KMS-11 (cell line): Measurements from ENCODE around the gene ARL10.

Source experiments
- H2AFZ ChIP-seq: fragments of 200-600 bp; sonication (generic); 2 replicates; pipeline ENCODE4 v1.6.1; 2016; ENCODE audit warnings: antibody characterized with exemption, mixed run types, low read depth
- H3K27ac ChIP-seq: fragments of 200-600 bp; sonication (generic); 2 replicates; pipeline ENCODE4 v1.6.1; 2016; ENCODE audit warnings: mild to moderate bottlenecking, mixed run types
- H3K27me3 ChIP-seq: fragments of 200-600 bp; sonication (generic); 2 replicates; pipeline ENCODE4 v1.6.1; 2017; ENCODE audit warnings: mild to moderate bottlenecking, low read depth, mixed run types, moderate library complexity; ENCODE audit not compliant: insufficient read depth
- H3K36me3 ChIP-seq: fragments of 200-600 bp; sonication (generic); 2 replicates; pipeline ENCODE4 v1.6.1; 2017; ENCODE audit warnings: mild to moderate bottlenecking, mixed run types; ENCODE audit not compliant: insufficient read depth
- H3K4me1 ChIP-seq: fragments of 200-600 bp; sonication (generic); 2 replicates; pipeline ENCODE4 v1.6.1; 2016; ENCODE audit warnings: mild to moderate bottlenecking, low read depth, mixed run types; ENCODE audit not compliant: poor library complexity, severe bottlenecking
- H3K4me2 ChIP-seq: fragments of 200-600 bp; sonication (generic); 2 replicates; pipeline ENCODE4 v1.7.0; 2016; ENCODE audit warnings: mild to moderate bottlenecking, mixed run types
- H3K4me3 ChIP-seq: fragments of 200-600 bp; sonication (generic); IDR thresholded peaks from 2 replicates; pipeline ENCODE4 v1.6.1; 2017; ENCODE audit warnings: low read depth, low read length, mixed read lengths; ENCODE audit not compliant: insufficient read depth
- H3K79me2 ChIP-seq: fragments of 200-600 bp; sonication (generic); 2 replicates; pipeline ENCODE4 v1.6.1; 2016; ENCODE audit warnings: low read depth, mixed run types; ENCODE audit not compliant: insufficient read depth
- H3K9ac ChIP-seq: fragments of 200-600 bp; sonication (generic); 2 replicates; pipeline ENCODE4 v1.6.1; 2016; ENCODE audit warnings: mild to moderate bottlenecking, mixed run types
- H4K20me1 ChIP-seq: fragments of 200-600 bp; sonication (generic); 2 replicates; pipeline ENCODE4 v1.6.1; 2016; ENCODE audit warnings: mild to moderate bottlenecking, mixed run types; ENCODE audit not compliant: insufficient read depth
- TF ChIP-seq, protein P1 (sequence below): fragments of 200-600 bp; sonication (generic); conservative IDR thresholded peaks from 2 replicates; pipeline ENCODE4 v1.6.1; 2017; ENCODE audit warnings: low read depth, mild to moderate bottlenecking, antibody characterized with exemption, low read length, moderate library complexity, mixed read lengths

The ARL10 gene

GRCh38 chr5:176410486-176411180, 45.3 kb downstream of the ARL10 start:
- TF ChIP-seq, protein P1, sequence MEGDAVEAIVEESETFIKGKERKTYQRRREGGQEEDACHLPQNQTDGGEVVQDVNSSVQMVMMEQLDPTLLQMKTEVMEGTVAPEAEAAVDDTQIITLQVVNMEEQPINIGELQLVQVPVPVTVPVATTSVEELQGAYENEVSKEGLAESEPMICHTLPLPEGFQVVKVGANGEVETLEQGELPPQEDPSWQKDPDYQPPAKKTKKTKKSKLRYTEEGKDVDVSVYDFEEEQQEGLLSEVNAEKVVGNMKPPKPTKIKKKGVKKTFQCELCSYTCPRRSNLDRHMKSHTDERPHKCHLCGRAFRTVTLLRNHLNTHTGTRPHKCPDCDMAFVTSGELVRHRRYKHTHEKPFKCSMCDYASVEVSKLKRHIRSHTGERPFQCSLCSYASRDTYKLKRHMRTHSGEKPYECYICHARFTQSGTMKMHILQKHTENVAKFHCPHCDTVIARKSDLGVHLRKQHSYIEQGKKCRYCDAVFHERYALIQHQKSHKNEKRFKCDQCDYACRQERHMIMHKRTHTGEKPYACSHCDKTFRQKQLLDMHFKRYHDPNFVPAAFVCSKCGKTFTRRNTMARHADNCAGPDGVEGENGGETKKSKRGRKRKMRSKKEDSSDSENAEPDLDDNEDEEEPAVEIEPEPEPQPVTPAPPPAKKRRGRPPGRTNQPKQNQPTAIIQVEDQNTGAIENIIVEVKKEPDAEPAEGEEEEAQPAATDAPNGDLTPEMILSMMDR = no peak
- H3K36me3 ChIP-seq = no peaks in the 10 kb centered on the region

GRCh38 chr5:176412517-176413254, 47.4 kb downstream of the ARL10 start:
- H3K36me3 ChIP-seq = no peaks in the 10 kb centered on the region
- no peaks in the 10 kb centered on the region for H3K27me3 ChIP-seq
- peaks cover 47% of the 10 kb centered on the region for H3K4me1 ChIP-seq
- H3K4me2 ChIP-seq = no peak overlapping the region
- no peak overlapping the region for H3K9ac ChIP-seq
- no peak overlapping the region for H3K27ac ChIP-seq
- no peak overlapping the region for H3K4me3 ChIP-seq
- no peak overlapping the region for H2AFZ ChIP-seq
- H3K79me2 ChIP-seq = peaks cover 18% of the 10 kb centered on the region
- TF ChIP-seq, protein P1 = no peak
- H4K20me1 ChIP-seq = no peaks in the 10 kb centered on the region

More at GRCh38 chr5:176410486-176411180, 45.3 kb downstream of the ARL10 start:
- peaks cover 13% of the 10 kb centered on the region for H3K79me2 ChIP-seq
- no peak overlapping the region for H2AFZ ChIP-seq
- H3K4me2 ChIP-seq = no peak overlapping the region
- H3K4me3 ChIP-seq = no peak overlapping the region
- no peaks in the 10 kb centered on the region for H4K20me1 ChIP-seq
- peaks cover 60% of the 10 kb centered on the region for H3K4me1 ChIP-seq
- no peak overlapping the region for H3K9ac ChIP-seq
- H3K27ac ChIP-seq = no peak overlapping the region
- H3K27me3 ChIP-seq = no peaks in the 10 kb centered on the region

DNA sequence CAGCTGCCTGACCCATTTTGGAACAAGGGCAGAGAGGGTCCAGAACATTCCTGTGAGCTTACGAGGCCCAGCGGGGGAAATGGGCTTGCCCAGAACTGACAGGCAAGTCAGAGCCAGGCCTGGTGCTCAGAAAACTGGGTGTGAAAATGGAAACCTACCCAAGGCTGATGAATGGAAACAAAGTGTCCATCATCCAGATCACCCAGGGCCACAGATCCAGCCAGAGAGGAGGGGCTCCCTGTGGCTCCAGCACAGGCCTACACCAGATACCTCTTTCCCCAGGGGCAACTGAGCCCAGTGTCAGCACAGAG, 47.9 kb downstream of the ARL10 start:
- no peak overlapping the region for H2AFZ ChIP-seq
- H4K20me1 ChIP-seq = no peaks in the 10 kb centered on the region
- H3K36me3 ChIP-seq = no peaks in the 10 kb centered on the region
- no peak overlapping the region for H3K9ac ChIP-seq
- H3K4me3 ChIP-seq = no peak overlapping the region
- H3K4me1 ChIP-seq = peaks cover 42% of the 10 kb centered on the region
- no peak overlapping the region for H3K27ac ChIP-seq
- TF ChIP-seq, protein P1 = no peak
- peaks cover 18% of the 10 kb centered on the region for H3K79me2 ChIP-seq
- H3K27me3 ChIP-seq = no peaks in the 10 kb centered on the region
- no peak overlapping the region for H3K4me2 ChIP-seq

- Histone ChIP-seq H3K9ac (no peak overlapping the region), H3K4me1 (peaks cover 37% of the 10 kb centered on the region), H3K27ac (no peak overlapping the region), H3K79me2 (peaks cover 18% of the 10 kb centered on the region), H4K20me1 (no peaks in the 10 kb centered on the region), H3K36me3 (no peaks in the 10 kb centered on the region), H3K27me3 (no peaks in the 10 kb centered on the region), H3K4me3 (no peak overlapping the region), H2AFZ (no peak overlapping the region), H3K4me2 (no peak overlapping the region)
- TF ChIP-seq, protein P1 = no peak
Observed at GRCh38 chr5:176413709-176414191, 48.5 kb downstream of the ARL10 start.
